Heart left ventricle (tissue), 13 donors: ENCODE results near the gene DMWD.

Experiments used
- POLR2A ChIP-seq, 2 donors: fragments of 450-650 bp; IDR thresholded peaks; one replicate each; pipeline ENCODE4 v1.6.1; 2017; ENCODE audit warnings: antibody characterized with exemption in 2 of 2, mild to moderate bottlenecking in 2 of 2, moderate library complexity in 2 of 2
- TF ChIP-seq, protein P1 (sequence below), 12 donors: fragments of 200-600 bp; sonication (generic) in 4 of 12; IDR thresholded peaks; one replicate each; pipeline versions ENCODE4 v1.5.0 to v1.8.0; 2018 to 2022; ENCODE audit warnings: antibody characterized with exemption in 12 of 12, mild to moderate bottlenecking in 5 of 12
- donor health status: ischemic (EF 13 %, LVEDD 7.1; RV severe dilation, severe dysfunction).
- donor health status: DM: no; HTN: yes; CAD: no.
- donor health status: DM: no; HTN: no; CAD: no.
- donor health status: ischemic (EF 25% LVEDD 6.9; RV normal size, moderate dysfunction).
- donor health status: ischemic (EF 25% LVEDD 5.7; RV mildly dilated, moderate dysfunction).
- donor health status: ischemic (EF 35%, LVEDD 5.7; RV mildly dilated, moderate dysfunction).
- donor health status: nonischemic (EF 11% LVEDD 7.7; RV severe dilation, severe dysfunction).
- donor health status: DM: yes; HTN: yes; CAD: no.
- donor health status: PGD.
- donor health status: ischemic (EF 29% LVEDD 5.4; RV normal size, mild dysfunction).
- donor health status: nonischemic (EF 23%, LVEDD 6.1; RV moderate dilation, normal function).

DNA sequence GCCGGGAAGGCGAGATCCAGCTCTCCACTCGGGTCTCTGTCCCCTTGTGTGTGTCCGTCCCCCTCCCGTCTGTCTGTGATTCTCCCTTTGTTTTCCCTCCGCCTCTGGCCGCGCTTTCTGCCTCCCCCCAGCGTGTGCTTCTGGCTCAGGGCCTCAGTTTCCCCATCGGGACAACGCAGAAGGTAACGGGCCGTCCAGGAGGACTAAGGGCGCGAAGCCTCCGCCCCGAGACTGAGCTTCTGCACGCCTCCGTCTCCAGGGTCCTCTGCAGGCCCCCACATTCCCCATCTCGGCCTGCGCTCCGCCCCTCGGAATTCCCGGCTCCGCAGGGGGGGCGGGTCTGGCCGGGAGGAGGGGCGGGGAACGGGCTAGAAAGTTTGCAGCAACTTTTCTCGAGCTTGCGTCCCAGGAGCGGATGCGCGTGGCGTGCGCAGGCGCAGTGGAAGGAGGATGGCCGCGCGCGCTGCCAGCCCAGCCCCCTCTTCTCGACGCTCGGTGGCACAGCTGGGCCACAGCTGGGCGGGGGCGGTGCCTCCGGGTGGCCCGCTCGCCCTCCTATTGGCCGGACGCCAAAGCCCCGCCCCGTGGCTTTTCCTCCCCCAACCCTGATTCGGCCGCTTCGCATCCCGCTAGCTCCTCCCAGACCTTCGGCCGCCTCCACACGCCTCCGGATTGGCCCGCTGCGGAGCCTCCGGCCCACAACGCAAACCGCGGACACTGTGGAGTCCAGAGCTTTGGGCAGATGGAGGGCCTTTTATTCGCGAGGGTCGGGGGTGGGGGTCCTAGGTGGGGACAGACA is 23.5 kb downstream of the DMWD start, which contains the start of gene SIX5:
- TF ChIP-seq POLR2A (IDR thresholded peaks at IDR 0.05) = peak in 1 of 2 donors; percentile 89
- TF ChIP-seq, protein P1, sequence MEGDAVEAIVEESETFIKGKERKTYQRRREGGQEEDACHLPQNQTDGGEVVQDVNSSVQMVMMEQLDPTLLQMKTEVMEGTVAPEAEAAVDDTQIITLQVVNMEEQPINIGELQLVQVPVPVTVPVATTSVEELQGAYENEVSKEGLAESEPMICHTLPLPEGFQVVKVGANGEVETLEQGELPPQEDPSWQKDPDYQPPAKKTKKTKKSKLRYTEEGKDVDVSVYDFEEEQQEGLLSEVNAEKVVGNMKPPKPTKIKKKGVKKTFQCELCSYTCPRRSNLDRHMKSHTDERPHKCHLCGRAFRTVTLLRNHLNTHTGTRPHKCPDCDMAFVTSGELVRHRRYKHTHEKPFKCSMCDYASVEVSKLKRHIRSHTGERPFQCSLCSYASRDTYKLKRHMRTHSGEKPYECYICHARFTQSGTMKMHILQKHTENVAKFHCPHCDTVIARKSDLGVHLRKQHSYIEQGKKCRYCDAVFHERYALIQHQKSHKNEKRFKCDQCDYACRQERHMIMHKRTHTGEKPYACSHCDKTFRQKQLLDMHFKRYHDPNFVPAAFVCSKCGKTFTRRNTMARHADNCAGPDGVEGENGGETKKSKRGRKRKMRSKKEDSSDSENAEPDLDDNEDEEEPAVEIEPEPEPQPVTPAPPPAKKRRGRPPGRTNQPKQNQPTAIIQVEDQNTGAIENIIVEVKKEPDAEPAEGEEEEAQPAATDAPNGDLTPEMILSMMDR (IDR thresholded peaks at IDR 0.05) = no peak
